ENCODE data around the gene TEX12. TPM values are rescaled to one million over a fixed set of nuclear protein-coding genes. Genes with fewer than 3 reads are reported as not detected.

Gene TEX12
- total RNA-seq, 2 donors from 2014 or later: not detected

GRCh38 chr11:112221274-112221835 lies 54.2 kb downstream of the TEX12 start:
- no peak overlapping the region for H3K27ac Mint-ChIP-seq
- H3K36me3 Mint-ChIP-seq (ENCODE audit: low read depth): no peaks in the 10 kb centered on the region
- no peaks in the 10 kb centered on the region for H3K9me3 Mint-ChIP-seq
- Histone ChIP-seq H3K27me3 (ENCODE audit: control insufficient read depth, insufficient read depth, low read length, poor library complexity, severe bottlenecking) (peaks cover 20% of the 10 kb centered on the region), H3K4me3 (ENCODE audit: low read length) (no peak overlapping the region), H3K9ac (ENCODE audit: extremely low read depth, low read length, poor library complexity, severe bottlenecking) (no peak overlapping the region), H3K36me3 (ENCODE audit: control insufficient read depth, insufficient read depth, low read length) (no peaks in the 10 kb centered on the region), H3K27ac (ENCODE audit: low read depth, low read length) (no peak overlapping the region), H3K4me1 (ENCODE audit: control insufficient read depth, insufficient read depth, low read length) (no peaks in the 10 kb centered on the region), H3K9me3 (ENCODE audit: control insufficient read depth, low read length) (no peaks in the 10 kb centered on the region)
- no peaks in the 10 kb centered on the region for H3K4me1 Mint-ChIP-seq
- peaks cover 26% of the 10 kb centered on the region for H3K27me3 Mint-ChIP-seq (ENCODE audit: insufficient read depth)
- DNase-seq: no peak
- WGBS, 2 experiments (ENCODE audit: insufficient coverage in 1 of 2, insufficient read length in 1 of 2): 77 to 100% methylated on average over 1 to 3 of the region's 3 CpGs
- TF ChIP-seq CTCF (conservative IDR thresholded peaks at IDR 0.05): no peak
- no peak overlapping the region for H3K4me3 Mint-ChIP-seq

Other genes starting within 250 kb of the TEX12 start
- 1 to 10 TPM; 2.6 to 3.8 TPM for gene C11orf52, start 248.5 kb upstream of the TEX12 start, total RNA-seq
- 10 to 100 TPM; 12.0 to 14.5 TPM for gene DIXDC1, start 230.0 kb upstream of the TEX12 start, total RNA-seq
- 10 to 100 TPM; 46.1 to 53.2 TPM for gene DLAT, start 142.0 kb upstream of the TEX12 start, total RNA-seq
- gene PIH1D2, start 93.4 kb upstream of the TEX12 start, total RNA-seq: 1 to 10 TPM; 1.5 to 1.9 TPM
- 10 to 100 TPM; 22.9 to 24.7 TPM for gene NKAPD1, start 93.1 kb upstream of the TEX12 start, total RNA-seq
- gene TIMM8B, start 80.6 kb upstream of the TEX12 start, total RNA-seq: 10 to 100 TPM; 65.1 to 71.3 TPM
- gene SDHD, start 80.5 kb upstream of the TEX12 start, total RNA-seq: 10 to 100 TPM; 57.6 to 64.8 TPM
- gene IL18, start 3.3 kb upstream of the TEX12 start, total RNA-seq: under 1 TPM in 1 of 2 donors, not detected in 1; 1.00 TPM
- gene BCO2, start 8.1 kb downstream of the TEX12 start, total RNA-seq: 1 to 10 TPM in 1 of 2 donors, under 1 TPM in 1; 0.24 to 1.0 TPM
- gene PTS, start 59.1 kb downstream of the TEX12 start, total RNA-seq: 10 to 100 TPM; 45.3 to 53.2 TPM
- not detected for gene PLET1, start 93.5 kb downstream of the TEX12 start, total RNA-seq

All from endodermal cell (in vitro differentiated cells).